Measurements from ENCODE around the gene CCT7. TPM values are rescaled to one million over a fixed set of nuclear protein-coding genes. Genes with fewer than 3 reads are reported as not detected.

Gene CCT7
- total RNA-seq, 1 donor from 2014 or later: 446 TPM

DNA sequence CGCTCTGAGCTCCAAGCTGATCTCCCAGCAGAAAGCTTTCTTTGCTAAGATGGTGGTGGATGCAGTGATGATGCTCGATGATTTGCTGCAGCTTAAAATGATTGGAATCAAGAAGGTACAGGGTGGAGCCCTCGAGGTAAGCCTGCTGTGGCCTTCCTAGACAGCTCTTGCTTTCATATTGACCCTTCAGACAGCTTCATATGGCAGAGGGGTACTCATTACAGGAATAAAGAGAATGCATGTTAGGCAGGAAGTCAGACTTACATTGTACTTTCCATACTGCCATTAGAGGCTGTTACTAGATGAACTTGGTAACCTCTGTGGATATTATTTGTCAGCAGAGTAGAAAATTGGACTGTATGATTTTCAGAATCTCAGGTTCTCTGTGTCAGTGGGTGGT is 10.5 kb downstream of the CCT7 start:
- H3K27ac Mint-ChIP-seq (ENCODE audit: unreplicated experiment): no peak overlapping the region
- no peaks in the 10 kb centered on the region for H3K27me3 Mint-ChIP-seq (ENCODE audit: low read depth)
- no peak for DNase-seq (ENCODE audit: low read depth, low spot score)
- H3K4me1 Mint-ChIP-seq: no peaks in the 10 kb centered on the region
- H3K4me3 Mint-ChIP-seq: no peak overlapping the region
- H3K9me3 Mint-ChIP-seq: no peaks in the 10 kb centered on the region
- peaks cover 15% of the 10 kb centered on the region for H3K36me3 Mint-ChIP-seq (ENCODE audit: low read depth)
- TF ChIP-seq CTCF (conservative IDR thresholded peaks at IDR 0.05): no peak

DNA sequence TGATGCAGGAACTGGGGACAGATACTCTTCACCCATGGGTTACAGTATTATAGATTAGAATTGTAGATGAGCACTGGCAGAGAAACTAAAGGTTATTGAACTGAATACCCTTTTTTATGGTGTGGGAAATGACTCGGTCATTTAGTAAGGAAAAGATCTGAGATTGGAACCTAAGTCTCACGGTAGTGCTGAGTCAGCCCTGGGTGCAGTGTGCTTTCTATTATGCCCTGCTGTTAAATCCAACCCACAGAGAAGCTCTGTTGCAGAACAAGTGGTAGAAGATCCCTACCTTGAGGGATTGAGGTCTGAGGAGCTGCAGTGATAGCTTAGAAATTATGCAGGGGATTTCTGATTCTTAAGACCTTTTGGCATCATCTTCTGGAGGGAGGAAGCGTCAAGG is 12.7 kb downstream of the CCT7 start:
- Mint-ChIP-seq H3K4me1 (no peaks in the 10 kb centered on the region), H3K4me3 (no peak overlapping the region), H3K27ac (ENCODE audit: unreplicated experiment) (no peak overlapping the region), H3K36me3 (ENCODE audit: low read depth) (peaks cover 16% of the 10 kb centered on the region), H3K27me3 (ENCODE audit: low read depth) (no peaks in the 10 kb centered on the region), H3K9me3 (no peaks in the 10 kb centered on the region)
- no peak for TF ChIP-seq CTCF (conservative IDR thresholded peaks at IDR 0.05)
- DNase-seq (ENCODE audit: low read depth, low spot score): no peak

- H3K36me3 Mint-ChIP-seq (ENCODE audit: low read depth): peaks cover 14% of the 10 kb centered on the region
These were observed 15.5 kb downstream of the CCT7 start for GRCh38 chr2:73249636-73250035.

DNA sequence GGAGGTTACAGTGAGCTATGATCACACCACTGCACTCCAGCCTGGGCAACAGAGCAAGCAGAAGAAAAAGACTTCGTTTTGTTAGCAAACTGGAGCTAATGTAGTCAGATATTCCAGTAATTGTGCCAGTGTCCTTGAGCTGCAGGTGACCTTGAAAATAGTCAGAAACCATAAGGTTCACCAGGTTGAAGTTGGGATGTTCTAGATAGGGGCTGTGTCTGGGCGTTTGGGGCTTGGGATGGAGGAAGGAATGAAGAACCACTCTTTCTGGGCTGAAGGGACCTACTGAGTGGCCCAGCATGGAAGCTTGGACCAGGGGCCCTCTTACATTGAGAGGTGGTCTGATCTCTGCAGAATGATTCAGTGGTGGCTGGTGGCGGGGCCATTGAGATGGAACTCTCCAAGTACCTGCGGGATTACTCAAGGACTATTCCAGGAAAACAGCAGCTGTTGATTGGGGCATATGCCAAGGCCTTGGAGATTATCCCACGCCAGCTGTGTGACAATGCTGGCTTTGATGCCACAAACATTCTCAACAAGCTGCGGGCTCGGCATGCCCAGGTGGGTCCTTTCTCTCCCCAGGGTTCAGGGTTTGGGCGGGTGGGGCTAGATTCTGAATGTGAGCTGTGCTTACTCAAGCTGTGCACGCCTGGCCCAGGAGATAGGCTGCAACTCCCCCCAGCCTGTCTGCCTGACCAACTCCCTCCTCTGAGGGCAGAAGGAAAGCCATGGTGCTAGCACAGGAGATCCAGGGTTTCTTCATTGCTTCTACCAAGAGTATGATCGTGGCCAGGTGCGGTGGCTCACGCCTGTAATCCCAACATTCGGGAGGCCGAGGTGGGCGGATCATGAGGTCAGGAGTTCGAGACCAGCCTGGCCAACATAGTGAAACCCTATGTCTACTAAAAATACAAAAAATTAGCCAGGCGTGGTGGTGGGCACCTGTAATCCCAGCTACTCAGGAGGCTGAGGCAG is 17.1 kb downstream of the CCT7 start:
- no peaks in the 10 kb centered on the region for H3K4me1 Mint-ChIP-seq
- no peak overlapping the region for H3K4me3 Mint-ChIP-seq
- TF ChIP-seq CTCF (conservative IDR thresholded peaks at IDR 0.05): no peak
- no peak overlapping the region for H3K27ac Mint-ChIP-seq (ENCODE audit: unreplicated experiment)
- no peaks in the 10 kb centered on the region for H3K27me3 Mint-ChIP-seq (ENCODE audit: low read depth)
- H3K36me3 Mint-ChIP-seq (ENCODE audit: low read depth): peaks cover 13% of the 10 kb centered on the region
- DNase-seq (ENCODE audit: low read depth, low spot score): no peak
- H3K9me3 Mint-ChIP-seq: no peaks in the 10 kb centered on the region

More at GRCh38 chr2:73249636-73250035, 15.5 kb downstream of the CCT7 start:
- Mint-ChIP-seq H3K27me3 (ENCODE audit: low read depth) (no peaks in the 10 kb centered on the region), H3K4me1 (no peaks in the 10 kb centered on the region), H3K4me3 (no peak overlapping the region), H3K27ac (ENCODE audit: unreplicated experiment) (no peak overlapping the region), H3K9me3 (no peaks in the 10 kb centered on the region)
- no peak for TF ChIP-seq CTCF (conservative IDR thresholded peaks at IDR 0.05)
- DNase-seq (ENCODE audit: low read depth, low spot score): no peak

- Mint-ChIP-seq H3K27me3 (ENCODE audit: low read depth) (peaks cover 2% of the 10 kb centered on the region), H3K36me3 (ENCODE audit: low read depth) (peaks cover 4% of the 10 kb centered on the region), H3K4me1 (no peaks in the 10 kb centered on the region), H3K9me3 (no peaks in the 10 kb centered on the region), H3K4me3 (no peak overlapping the region), H3K27ac (ENCODE audit: unreplicated experiment) (no peak overlapping the region)
- no peak for TF ChIP-seq CTCF (conservative IDR thresholded peaks at IDR 0.05)
- no peak for DNase-seq (ENCODE audit: low read depth, low spot score)
These were observed 18.3 kb downstream of the CCT7 start for GRCh38 chr2:73252238-73253027.
